HG03025 (cell line): ENCODE results near the gene YIPF2.
"Not testable (repeated sequence)": the region's sequence is repeated elsewhere in the genome, so short reads cannot be mapped to it uniquely, and the experiment has no call there.

Experiments used
- ATAC-seq: cut with Tn5 transposase; IDR thresholded peaks from one replicate; pipeline ENCODE4 v1.9.1; 2021; ENCODE audit warnings: mild to moderate bottlenecking, moderate library complexity; ENCODE audit not compliant: unreplicated experiment, low FRiP score

Gene YIPF2

DNA sequence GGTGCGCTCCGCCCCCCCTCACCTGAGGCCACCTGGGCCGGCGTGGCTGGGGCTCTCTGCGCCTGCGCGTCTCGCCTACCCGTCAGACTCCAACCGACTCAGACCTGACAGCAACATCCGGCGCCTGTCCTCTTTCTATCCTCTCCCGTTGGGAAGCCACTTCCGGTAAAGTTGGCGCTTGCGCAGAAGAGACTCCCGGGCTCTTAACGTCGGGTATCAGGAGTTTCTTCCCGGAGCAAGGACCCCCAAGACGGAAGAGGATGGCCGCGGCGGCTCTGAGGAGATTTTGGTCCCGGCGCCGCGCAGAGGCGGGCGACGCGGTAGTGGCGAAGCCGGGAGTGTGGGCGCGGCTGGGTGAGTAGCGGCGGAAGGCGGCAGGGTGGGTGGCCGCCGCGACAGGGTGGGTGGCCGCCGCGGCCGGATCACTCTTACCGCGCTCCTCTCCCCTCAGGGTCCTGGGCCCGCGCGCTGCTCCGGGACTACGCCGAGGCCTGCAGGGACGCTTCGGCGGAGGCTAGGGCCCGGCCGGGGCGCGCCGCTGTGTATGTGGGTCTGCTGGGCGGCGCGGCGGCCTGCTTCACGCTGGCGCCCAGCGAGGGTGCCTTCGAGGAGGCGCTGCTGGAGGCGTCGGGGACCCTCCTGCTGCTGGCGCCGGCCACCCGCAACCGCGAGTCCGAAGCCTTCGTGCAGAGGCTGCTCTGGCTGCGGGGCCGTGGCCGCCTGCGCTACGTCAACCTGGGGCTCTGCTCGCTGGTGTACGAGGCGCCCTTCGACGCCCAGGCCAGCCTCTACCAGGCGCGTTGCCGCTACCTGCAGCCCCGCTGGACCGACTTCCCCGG is at the start of gene YIPF2, which contains the start of gene TIMM29:
YIPF2 (minus strand) TSS at position 77 of the 839 bp plus-strand sequence. CDS start 229 bp downstream, outside the sequence.
TIMM29 (plus strand) TSS at position 249 of the 839 bp plus-strand sequence; CDS start at position 261, 12 bp downstream.
- peak; percentile 72 for ATAC-seq

DNA sequence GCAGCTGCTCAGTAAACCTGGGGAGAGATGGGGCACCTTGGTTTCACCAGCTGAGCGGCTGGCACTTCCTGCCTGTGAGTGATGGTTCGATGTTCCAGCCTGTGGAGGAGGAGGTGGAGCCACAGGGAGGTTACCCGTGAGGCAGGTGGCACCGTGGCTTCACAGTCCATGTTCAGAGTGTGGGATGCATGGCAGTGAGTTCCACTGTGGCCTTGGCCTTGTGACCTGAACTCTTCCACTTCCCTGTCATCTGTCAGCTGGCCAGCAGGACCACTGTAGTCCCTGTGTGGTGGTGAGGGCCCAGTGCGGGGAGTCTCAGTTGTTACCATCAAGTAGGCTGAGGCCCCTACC is 49.3 kb upstream of the YIPF2 start:
- ATAC-seq: no peak

DNA sequence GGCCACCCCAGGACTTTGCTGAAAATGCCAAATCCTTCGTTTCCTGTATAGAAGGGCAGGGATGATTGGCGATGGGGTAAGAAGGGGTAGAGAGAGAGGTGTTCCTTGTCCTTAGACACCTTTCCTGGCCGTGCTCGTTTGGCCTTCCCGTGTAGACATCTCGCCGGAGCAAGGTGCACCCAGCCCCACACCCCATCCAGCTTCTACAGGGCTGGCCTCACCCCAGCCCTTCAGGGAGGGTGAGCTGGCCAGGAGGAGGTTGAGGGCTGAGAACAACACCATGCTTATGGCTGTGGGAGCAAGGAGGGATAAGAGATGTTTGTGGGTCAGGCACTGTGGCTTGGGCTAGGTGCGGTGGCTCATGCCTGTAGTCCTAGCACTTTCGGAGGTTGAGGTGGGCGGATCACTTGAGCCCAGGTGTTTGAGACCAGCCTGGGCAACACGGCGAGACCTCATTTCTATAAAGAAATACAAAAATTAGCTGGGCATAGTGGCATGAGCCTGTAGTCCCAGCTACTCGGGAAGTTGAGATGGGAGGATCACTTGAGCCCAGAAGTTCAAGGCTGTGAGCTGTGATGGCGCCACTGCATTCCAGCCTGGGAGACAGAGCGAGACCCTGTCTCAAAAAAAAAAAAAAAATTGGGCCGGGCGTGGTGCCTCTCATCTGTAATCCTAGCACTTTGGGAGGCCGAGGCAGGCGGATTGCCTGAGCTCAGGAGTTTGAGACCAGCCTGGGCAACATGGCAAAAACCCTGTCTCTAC is 47.9 kb upstream of the YIPF2 start:
- no peak for ATAC-seq

DNA sequence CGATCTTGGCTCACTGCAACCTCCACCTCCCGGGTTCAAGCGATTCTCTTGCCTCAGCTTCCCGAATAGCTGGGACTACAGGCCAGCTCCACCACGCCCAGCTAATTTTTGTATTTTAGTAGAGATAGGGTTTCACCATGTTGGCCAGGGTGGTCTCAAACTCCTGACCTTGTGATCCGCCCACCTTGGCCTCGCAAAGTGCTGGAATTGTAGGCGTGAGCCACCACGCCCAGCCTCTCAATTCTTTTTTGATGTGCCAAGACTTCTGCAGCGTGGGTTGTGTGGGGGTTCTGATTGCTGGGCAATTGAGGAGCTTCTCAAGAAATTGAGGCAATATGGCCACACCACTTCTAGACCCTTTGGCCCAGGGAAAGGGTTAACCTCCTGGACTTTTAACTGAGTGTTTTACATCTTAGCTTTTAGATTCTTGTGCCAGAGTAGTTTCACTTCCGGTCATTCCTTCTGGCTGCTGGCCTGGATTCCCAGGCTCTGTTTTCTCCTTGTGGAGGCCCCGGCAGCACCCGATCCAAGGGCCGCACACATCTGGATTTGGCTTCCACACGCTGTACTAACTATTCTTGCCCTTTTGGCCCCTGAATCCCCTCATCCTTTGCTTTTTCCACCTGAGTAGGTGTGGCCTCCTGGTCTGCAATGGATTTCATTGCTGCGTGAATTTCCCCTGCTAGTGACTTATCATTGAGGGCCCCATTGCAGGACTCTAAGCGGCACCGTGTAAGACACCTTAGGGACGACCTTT is 47.1 kb upstream of the YIPF2 start:
- no peak for ATAC-seq

DNA sequence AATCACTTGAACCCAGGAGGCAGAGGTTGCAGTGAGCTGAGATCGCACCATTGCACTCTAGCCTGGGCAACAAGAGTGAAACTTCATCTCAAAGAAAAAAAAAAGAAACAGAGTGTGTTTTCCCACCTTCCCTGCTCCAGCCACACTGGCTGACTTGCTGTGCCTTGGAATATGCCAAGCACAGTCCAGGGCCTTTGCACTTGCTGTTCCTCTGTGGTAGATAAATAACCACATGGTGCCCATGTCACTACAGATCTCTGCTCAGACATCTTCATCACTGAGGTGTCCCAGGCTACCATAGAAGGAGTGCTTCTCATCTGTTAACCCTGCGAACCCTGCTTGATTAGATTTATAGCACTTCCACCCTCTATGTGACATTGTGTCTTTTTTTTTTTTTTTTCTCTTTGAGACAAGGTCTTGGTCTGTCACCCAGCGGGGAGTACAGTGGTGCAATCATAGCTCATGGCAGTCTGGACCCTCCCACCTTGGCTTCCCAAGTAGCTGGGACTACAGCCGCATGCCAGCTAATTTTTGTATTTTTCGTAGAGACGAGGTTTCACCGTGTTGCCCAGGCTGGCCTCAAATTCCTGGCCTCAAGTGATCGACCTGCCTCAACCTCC is 42.8 kb upstream of the YIPF2 start:
- no peak for ATAC-seq

DNA sequence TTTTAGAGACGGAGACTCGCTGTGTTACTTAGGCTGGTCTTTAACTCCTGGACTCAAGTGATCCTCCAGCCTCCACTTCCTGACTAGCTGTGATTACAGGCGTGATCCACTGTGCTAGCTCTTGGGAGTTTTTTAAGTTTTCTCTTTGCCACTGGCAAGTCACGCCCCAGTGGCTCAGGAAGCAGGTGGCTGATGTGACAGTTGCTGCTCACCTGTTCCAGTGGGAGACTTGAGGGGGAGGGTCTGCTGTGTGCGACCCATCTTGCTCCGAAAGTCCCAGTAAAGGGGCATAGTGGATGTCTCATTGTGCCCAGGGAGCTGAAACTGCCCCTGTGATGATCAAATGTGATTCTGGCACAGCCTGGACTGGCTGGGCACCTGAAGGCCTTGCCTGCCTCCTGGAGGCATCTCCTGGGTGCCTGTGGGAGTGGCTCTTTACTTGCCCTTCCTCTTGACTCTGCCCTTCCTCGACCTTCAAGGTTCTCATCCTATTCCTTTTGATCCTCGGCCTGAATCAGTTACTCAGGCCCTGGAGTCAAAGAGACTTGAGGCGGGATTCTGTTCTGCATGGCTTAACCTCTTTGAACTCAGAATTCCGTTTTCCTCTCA is 40.2 kb upstream of the YIPF2 start:
- no peak for ATAC-seq

DNA sequence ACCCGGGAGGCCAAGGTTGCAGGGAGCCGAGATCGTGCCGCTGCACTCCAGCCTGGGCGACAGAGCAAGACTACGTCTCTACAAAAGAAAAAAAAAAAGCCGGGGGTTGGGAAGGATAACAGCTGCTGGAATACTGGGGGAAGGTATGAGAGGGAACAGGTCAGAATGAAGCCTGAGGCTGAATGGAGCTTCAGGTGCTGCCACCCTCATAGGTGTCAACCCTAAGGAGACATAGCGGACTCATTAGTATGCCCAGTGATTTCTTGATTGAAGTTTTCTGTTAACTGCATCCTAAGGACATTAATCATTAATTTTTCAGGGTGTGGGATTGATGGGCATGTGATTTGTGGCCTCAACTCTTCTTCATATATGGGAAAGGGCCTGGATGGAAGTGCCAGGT is 38.4 kb upstream of the YIPF2 start:
- no peak for ATAC-seq

DNA sequence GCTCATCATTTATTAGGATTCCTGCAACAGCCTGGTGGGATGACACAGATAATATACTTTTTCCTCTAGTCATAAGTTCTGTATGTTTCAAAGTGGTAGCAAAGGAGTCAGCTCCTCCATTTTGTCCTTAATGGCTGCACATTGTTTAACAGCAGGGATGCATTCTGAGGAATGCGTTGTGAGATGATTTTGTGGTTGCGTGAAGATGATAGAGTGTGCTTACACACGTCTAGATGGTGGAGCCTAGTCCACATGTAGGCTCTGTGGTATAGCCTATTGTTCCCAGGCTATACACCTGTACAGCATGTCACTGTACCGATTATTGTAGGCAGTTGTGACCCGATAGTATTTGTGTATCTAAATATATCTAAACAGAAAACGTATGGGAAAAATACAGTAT is 37.0 kb upstream of the YIPF2 start:
- no peak for ATAC-seq

DNA sequence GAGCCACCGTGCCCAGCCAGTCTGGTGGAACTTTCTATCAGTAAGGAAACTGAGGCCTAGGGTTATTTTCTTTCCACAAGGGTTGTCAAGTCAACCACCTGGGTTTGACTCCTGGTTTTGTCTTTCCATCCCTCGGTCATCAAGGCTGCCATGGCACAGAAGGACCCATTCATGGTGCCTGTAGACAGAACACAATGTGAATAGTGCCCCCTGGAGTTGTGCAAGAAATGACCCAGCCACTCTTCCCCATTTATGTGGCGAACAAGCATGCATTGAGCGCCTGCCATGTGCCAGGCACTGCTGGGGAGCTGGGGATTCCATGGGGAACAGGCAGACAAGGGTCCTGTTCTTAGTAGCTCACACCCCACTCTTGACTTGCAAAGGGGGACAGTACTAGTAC is 36.5 kb upstream of the YIPF2 start:
- no peak for ATAC-seq

DNA sequence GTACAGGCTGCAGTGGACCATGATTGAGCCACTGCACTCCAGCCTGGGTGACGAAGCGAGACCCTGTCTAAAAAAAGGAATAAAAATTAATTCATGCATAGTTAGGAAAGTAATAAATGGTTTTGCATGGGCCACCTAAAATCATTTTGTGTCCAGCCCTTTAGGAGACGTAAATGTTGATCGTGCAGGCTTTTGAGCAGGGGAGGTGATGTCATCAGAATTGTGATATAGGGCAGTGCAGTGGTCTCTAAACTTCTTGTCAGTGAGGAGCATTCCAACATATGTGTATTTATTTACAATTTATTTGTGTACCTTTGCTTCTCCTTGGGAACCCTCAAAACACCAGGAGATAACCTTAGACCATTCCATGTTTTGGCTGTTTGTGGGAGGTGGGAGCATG is 35.4 kb upstream of the YIPF2 start:
- no peak for ATAC-seq

DNA sequence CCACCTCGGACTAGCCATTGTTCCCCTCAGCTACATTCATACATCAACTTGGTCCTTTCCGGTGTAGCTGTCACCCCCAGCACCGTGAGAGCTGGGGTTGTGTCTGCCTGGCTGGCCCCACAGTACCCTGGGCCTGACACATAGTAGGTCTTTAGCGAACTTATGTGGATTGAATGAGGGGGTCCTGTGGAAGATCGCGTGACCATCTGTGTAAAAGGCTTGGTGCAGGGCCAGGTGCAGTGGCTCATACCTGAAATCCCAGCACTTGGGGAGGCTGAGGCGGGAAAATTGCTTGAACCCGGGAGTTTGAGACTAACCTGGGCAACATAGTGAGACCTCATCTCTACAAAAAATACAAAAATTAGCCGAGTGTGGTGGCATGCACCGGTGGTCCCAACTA is 34.4 kb upstream of the YIPF2 start:
- no peak for ATAC-seq

DNA sequence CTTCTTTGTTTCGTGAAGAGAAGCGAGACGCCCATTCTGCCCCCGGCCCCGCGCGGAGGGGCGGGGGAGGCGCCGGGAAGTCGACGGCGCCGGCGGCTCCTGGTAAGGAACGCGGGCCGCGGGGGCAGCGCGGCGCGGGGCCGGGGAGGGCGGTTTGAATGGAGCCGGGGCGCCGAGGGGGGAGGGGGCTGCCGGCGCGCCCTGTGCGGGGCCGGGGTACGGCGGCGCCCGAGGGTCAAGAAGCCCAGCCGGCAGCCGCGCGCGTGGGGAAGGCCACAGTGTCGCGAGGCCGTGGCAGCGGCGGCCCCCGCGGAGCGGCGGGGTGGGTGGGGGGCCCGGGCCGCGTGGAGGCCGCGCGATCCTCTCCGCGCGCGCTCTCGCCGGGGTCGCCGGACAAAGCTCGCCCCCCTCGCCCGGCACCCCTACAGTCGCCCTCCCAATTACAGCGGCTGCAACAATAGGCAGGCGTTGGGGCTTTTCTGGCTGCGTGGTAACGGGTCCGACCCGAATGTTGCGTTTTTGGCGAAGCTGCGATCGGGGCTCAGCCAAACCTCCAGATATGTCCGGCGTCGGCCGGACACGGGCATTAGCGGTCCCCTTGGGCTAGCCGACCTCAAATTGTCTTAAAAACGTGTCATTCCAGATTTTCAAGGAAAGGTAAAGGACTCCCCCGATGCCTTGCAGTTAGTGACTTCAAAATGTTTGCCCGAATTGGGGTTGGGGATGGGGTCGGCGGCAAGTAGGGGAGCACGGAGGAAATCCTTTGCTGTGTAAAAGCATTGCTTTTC is 32.8 kb upstream of the YIPF2 start:
- peak; percentile 34 for ATAC-seq

DNA sequence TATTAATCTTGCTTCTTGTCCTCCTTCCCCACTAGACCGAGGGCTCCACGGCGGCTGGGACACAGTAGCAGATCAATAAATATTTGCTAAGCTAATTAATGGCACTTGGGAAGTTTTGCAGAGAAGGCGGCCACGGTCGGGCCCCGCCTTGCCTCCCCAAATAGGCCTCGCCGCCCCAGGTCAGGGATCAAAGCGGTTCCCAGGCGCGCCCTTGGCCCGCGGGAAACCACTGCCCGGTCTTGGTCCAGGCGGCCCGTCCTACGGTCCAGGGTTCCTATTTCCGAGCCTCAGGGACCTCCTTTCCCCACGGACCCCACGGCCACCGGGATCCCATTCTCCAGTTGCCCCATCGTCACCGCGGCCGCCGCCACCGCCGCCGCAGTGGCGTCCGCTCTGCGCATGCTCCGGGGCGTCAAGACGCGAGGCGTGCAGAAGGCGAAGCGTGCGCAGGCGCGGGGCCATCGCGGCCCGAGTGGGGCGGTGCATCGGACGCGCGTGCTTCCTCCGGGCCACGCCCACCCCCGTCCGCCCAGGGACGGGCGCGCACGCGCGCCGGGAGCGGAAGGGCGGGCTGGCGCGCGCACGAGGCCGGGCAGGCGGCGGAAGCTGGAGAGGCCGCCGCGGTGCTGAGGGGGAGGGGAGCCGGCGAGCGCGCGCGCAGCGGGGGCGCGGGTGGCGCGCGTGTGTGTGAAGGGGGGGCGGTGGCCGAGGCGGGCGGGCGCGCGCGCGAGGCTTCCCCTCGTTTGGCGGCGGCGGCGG is 32.1 kb upstream of the YIPF2 start, which contains the start of gene SMARCA4:
SMARCA4 (plus strand) TSS at position 717 of the 759 bp plus-strand sequence. CDS start 23,122 bp downstream, outside the sequence.
- peak; percentile 82 for ATAC-seq

DNA sequence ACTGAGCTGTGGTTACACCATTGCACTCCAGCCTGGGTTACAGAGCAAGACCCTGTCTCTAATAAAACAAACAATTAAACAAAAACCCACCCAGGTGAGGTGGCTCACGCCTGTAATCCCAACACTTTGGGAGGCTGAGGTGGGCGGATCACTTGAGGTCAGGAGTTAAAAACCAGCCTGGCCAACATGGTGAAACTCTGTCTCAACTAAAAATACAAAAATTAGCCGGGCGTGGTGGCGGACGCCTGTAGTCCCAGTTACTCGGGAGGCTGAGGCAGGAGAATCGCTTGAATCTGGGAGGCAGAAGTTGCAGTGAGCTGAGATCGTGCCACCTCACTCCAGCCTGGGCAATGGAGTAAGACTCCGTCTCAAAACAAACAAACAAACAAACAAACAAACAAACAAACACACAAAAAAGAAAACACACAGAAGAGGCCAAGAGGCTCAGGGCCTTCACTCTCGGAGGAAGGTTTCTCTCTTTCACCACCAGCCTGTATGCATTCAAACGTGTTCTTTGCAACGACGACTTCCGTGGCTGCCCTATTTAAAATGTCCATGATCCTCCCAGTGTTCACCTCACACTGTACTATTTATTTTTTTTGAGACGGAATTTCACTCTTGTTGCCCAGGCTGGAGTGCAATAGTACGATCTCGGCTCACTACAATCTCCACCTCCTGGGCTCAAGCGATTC is 31.0 kb upstream of the YIPF2 start:
- ATAC-seq: not testable (repeated sequence)

DNA sequence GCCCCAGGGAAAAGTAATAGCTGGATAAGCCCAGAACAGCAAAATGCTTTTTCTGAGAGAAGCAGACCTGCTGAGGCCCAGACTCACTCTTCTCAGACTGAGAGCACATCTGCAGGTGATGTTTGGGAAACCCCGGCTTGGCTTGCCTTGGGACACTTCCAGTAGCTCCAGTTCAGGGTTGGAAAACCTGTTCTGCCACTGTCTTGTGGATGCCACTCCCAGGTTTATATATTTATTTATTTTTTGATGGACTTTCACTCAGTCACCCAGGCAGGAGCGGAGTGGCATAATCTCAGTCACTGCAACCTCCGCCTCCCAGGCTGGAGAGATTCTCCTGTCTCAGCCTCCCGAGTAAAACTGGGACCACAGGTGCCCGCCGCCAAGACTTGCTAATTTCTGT is 24.4 kb upstream of the YIPF2 start:
- ATAC-seq: no peak

DNA sequence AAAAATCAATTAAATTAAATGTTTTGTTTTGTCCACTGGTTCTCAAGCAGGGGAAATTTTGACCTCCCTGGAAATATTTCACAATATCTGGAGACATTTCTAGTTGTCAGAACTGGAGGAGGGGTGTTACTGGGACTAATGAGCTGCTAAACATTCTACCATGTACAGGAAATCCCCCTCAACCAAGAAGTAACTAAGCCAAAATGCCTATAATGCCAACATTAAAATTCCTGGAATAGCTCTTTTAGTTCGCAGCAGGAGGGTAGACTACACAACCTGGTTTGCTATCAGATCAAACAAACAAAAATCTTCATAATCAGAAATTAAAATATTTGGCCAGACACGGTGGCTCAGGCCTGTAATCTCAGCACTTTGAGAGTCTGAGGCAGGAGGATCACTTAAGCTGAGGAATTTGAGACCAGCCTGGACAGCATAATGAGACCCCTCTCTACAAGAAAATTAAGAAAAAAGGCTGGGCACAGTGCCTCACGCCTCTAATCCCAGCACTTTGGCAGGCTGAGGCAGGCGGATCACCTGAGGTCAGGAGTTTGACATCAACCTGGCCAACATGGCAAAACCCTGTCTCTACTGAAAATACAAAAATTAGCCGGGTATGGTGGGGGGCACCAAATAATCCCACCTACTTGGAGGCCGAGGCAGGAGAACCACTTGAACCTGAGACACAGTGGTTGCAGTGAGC is 18.7 kb upstream of the YIPF2 start:
- no peak for ATAC-seq

DNA sequence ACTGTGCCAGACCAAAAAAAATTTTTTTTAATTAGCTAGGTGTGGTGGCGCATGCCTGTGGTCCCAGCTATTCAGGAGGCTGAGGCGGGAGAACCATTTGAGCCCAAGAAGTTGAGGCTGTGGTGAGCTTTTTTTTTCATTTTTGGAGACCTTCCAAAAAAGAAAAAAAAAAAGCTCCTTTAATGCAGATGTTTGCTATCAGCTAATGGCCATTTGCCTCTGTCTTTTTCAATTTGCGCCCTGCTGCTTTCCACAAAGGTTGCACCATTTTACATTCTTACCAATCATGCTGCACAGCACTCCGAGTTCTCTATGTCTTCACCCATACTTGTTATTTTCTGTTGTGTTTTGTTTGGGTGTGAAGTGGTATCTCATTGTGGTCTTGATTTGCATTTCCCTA is 16.8 kb upstream of the YIPF2 start:
- ATAC-seq: no peak
